Cardiac muscle cell (in vitro differentiated cells and primary cell): Measurements from ENCODE around the gene TXLNB. TPM values are rescaled to one million over a fixed set of nuclear protein-coding genes. Genes with fewer than 3 reads are reported as not detected.
"Not testable (repeated sequence)": the region's sequence is repeated elsewhere in the genome, so short reads cannot be mapped to it uniquely, and the experiment has no call there.

Source experiments
- DNase-seq, 2 donors: peaks; one replicate each; pipeline versions ENCODE4 v3.0.0 to v3.0.0-alpha.2; 2010 to 2017; ENCODE audit warnings: low read depth in 1 of 2, low spot score in 1 of 2
- H3K27ac ChIP-seq: fragments of 200-600 bp; sonication (generic); 2 replicates; pipeline ENCODE4 v1.5.1; 2016
- H3K27me3 ChIP-seq: fragments of 200-600 bp; sonication (generic); 2 replicates; pipeline ENCODE4 v1.6.0; 2016; ENCODE audit warnings: control low read depth
- H3K36me3 ChIP-seq: fragments of 200-600 bp; sonication (generic); 2 replicates; pipeline ENCODE4 v1.5.1; 2016; ENCODE audit warnings: control low read depth
- H3K4me1 ChIP-seq: fragments of 200-600 bp; sonication (generic); 2 replicates; pipeline ENCODE4 v1.8.1; 2017; ENCODE audit warnings: low read depth, mild to moderate bottlenecking, mixed run types
- H3K4me3 ChIP-seq: fragments of 200-600 bp; sonication (generic); 2 replicates; pipeline ENCODE4 v1.5.1; 2016; ENCODE audit warnings: mild to moderate bottlenecking
- H3K9me3 ChIP-seq: fragments of 200-600 bp; sonication (generic); 2 replicates; pipeline ENCODE4 v1.5.1; 2017; ENCODE audit warnings: low read depth, mild to moderate bottlenecking, control low read depth
- polyA plus RNA-seq: library from polyadenylated mRNA; unstranded; fragments of >200 nt; fragmentation: Nextera tagmentation; extraction: Ambion mirVana; gene quantifications from 2 replicates; pipeline ENCODE4 v1.2.1, GENCODE V29; 2016
- total RNA-seq: library from RNA; depleted of rRNA; stranded (reverse); fragments of >200 nt; gene quantifications from 2 replicates; pipeline ENCODE4 v1.2.3, GENCODE V29; 2016
- TF ChIP-seq, protein P1 (sequence below): IDR thresholded peaks from 2 replicates; pipeline ENCODE4 v1.5.1; 2012; ENCODE audit warnings: low read depth, mild to moderate bottlenecking, low read length

The TXLNB gene
- total and polyA plus RNA-seq, 2 experiments from 2014 or later, result 5.9 to 17.5 TPM

DNA sequence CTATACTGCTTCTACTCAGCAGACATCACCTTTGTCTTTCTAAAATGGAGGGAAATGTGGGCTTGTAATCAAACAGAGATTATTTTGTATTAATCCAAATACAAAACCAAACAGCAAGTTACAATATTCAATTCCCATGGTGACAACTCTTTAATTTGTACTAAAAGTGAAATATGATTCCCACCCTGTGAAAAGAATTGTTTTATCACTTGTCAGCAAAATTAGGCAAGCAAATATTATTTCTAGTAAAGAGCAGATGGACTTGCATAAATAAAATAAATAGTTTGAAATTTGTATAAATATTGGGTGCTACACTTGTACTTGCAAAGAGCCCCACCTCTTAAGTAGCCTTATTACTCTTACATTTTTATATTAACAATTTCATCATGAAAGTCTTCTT is 6.1 kb upstream of the TXLNB start:
- Histone ChIP-seq H3K27me3 (no peaks in the 10 kb centered on the region), H3K4me3 (no peak overlapping the region), H3K27ac (no peak overlapping the region), H3K9me3 (no peaks in the 10 kb centered on the region), H3K4me1 (no peaks in the 10 kb centered on the region), H3K36me3 (no peaks in the 10 kb centered on the region)
- TF ChIP-seq, protein P1, sequence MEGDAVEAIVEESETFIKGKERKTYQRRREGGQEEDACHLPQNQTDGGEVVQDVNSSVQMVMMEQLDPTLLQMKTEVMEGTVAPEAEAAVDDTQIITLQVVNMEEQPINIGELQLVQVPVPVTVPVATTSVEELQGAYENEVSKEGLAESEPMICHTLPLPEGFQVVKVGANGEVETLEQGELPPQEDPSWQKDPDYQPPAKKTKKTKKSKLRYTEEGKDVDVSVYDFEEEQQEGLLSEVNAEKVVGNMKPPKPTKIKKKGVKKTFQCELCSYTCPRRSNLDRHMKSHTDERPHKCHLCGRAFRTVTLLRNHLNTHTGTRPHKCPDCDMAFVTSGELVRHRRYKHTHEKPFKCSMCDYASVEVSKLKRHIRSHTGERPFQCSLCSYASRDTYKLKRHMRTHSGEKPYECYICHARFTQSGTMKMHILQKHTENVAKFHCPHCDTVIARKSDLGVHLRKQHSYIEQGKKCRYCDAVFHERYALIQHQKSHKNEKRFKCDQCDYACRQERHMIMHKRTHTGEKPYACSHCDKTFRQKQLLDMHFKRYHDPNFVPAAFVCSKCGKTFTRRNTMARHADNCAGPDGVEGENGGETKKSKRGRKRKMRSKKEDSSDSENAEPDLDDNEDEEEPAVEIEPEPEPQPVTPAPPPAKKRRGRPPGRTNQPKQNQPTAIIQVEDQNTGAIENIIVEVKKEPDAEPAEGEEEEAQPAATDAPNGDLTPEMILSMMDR, result no peak
- no peak for DNase-seq

GRCh38 chr6:139296927-139297326 is 5.1 kb upstream of the TXLNB start:
- H3K9me3 ChIP-seq, result no peaks in the 10 kb centered on the region
- peaks cover 7% of the 10 kb centered on the region for H3K4me1 ChIP-seq
- TF ChIP-seq, protein P1, result no peak
- no peak overlapping the region for H3K27ac ChIP-seq
- DNase-seq, result peak in 1 of 2 donors; percentile 54
- H3K36me3 ChIP-seq, result no peaks in the 10 kb centered on the region
- H3K27me3 ChIP-seq, result no peaks in the 10 kb centered on the region
- H3K4me3 ChIP-seq, result no peak overlapping the region

DNA sequence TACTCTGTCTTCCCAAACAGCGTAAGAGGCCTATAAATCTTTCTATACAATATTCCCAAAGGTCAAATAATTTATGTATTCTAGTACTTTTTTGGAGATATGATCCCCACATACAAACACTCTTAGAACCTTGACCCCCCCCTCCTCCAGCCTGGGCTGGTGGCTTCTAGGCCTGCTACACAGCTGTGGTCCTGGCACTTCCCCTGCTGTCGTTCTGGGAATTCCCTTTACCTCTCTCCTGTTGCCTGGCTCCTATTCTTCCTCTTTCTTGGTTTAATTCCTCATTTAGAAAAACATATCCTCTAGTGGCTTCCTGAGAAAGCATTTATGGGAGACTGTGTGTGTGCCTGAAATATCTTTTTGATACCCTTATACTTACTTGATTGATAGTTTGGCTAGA is 4.1 kb upstream of the TXLNB start:
- Histone ChIP-seq H3K36me3 (no peaks in the 10 kb centered on the region), H3K4me1 (peaks cover 14% of the 10 kb centered on the region), H3K27me3 (no peaks in the 10 kb centered on the region), H3K4me3 (no peak overlapping the region), H3K27ac (no peak overlapping the region), H3K9me3 (no peaks in the 10 kb centered on the region)
- TF ChIP-seq, protein P1, result no peak
- no peak for DNase-seq

DNA sequence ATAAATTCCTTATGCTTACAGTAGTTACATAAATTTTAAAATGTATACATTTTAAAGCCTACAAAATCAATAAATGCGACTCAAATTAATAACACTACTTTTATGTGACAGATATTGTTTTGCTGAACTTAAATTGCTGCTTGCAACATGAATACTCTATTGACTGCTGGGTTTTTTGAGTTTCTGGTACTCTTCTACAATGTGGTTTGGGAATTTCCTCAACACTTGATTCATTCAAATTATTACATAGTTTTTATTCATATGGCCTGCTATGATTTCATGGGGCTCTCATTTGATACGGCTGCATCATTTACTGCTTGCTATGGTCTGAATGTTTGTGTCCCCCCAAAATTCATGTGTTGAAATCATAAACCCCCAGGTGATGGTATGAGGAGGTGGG is 2.3 kb upstream of the TXLNB start:
- no peak overlapping the region for H3K4me3 ChIP-seq
- TF ChIP-seq, protein P1, result no peak

DNA sequence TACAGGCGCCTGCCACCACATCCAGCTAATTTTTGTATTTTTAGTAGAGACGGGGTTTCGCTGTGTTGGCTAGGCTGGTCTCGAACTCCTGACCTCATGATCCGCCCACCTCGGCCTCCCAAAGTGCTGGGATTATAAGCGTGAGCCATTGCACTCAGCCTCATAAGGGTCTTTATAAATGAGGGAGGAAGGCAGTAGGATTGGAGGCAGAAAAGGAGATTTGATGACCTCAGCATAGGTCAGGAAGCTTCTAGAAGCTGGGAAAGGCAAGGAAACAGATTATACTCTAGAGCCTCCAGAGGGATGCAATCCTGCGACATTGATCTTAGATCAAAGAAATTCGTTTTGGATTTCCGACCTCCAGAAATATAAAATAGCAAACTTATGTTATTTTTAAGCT is 1.4 kb upstream of the TXLNB start:
- H3K27me3 ChIP-seq, H3K4me3 ChIP-seq, H3K36me3 ChIP-seq, DNase-seq, H3K27ac ChIP-seq, H3K9me3 ChIP-seq: not testable (repeated sequence)
- H3K4me1 ChIP-seq, result peaks cover 20% of the 10 kb centered on the region

More for the DNA sequence above, 2.3 kb upstream of the TXLNB start:
- Histone ChIP-seq H3K9me3 (no peaks in the 10 kb centered on the region), H3K27ac (no peak overlapping the region), H3K27me3 (no peaks in the 10 kb centered on the region), H3K36me3 (no peaks in the 10 kb centered on the region), H3K4me1 (peaks cover 20% of the 10 kb centered on the region)
- DNase-seq, result no peak

DNA sequence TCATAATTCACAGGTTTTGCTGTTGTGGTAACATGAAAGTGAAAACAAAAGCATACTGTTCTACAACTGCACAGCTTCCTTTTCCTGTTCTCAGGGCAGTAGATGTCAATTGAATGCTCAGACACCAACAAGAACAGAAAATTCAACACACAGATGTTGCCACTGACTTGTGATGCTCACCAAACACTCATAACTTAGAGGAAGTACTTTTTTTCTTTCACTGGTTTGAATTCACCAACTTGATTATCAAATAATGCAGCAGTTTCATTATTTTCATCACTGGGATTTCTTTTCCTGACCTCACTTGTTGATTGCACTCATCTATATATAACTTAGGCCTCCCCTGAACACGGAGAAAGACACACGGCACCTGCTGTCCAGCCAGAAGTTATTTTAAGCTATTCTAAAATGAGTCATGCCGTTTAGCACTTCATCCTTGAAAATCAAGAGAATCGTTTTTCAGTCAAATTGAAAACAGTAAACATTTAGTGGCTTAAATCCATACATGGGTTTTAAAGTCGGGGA is 949 bp downstream of the TXLNB start:
- Histone ChIP-seq H3K36me3 (no peaks in the 10 kb centered on the region), H3K27ac (peak overlapping the region; percentile 90), H3K4me3 (peak overlapping the region; percentile 8), H3K27me3 (no peaks in the 10 kb centered on the region), H3K4me1 (peaks cover 20% of the 10 kb centered on the region), H3K9me3 (no peaks in the 10 kb centered on the region)
- TF ChIP-seq, protein P1, result no peak
- DNase-seq, result peak; percentile 61
